Liver (tissue), 9 donors: ENCODE results near the gene HSPA9. TPM values are rescaled to one million over a fixed set of nuclear protein-coding genes. Genes with fewer than 3 reads are reported as not detected.

ENCODE experiments used
- DNase-seq: peaks from one replicate; pipeline ENCODE4 v3.0.0-alpha.2; 2017; ENCODE audit warnings: low spot score
- H3K27ac ChIP-seq, 2 donors: one replicate each; pipeline ENCODE4 v1.7.0; 2013; ENCODE audit warnings: inconsistent platforms in 2 of 2, low read length in 2 of 2, control low read depth in 1 of 2, low read depth in 1 of 2, mild to moderate bottlenecking in 1 of 2
- H3K27me3 ChIP-seq, 4 donors: one replicate each; pipeline versions ENCODE4 v1.6.1 to v1.7.0; 2013; ENCODE audit warnings: low read length in 3 of 4, inconsistent platforms in 1 of 4, mild to moderate bottlenecking in 1 of 4, moderate library complexity in 1 of 4; ENCODE audit not compliant: control insufficient read depth in 4 of 4, insufficient read depth in 4 of 4
- H3K36me3 ChIP-seq, 4 donors: one replicate each; pipeline versions ENCODE4 v1.6.1 to v1.7.0; 2013; ENCODE audit warnings: low read length in 3 of 4, mild to moderate bottlenecking in 3 of 4, low read depth in 1 of 4, moderate library complexity in 1 of 4; ENCODE audit not compliant: control insufficient read depth in 4 of 4, insufficient read depth in 3 of 4
- H3K4me1 ChIP-seq, 4 donors: one replicate each; pipeline versions ENCODE4 v1.6.1 to v1.7.0; 2013; ENCODE audit warnings: low read length in 3 of 4, mild to moderate bottlenecking in 3 of 4, moderate library complexity in 1 of 4; ENCODE audit not compliant: control insufficient read depth in 4 of 4, insufficient read depth in 4 of 4
- H3K4me3 ChIP-seq, 3 donors: one replicate each; pipeline versions ENCODE4 v1.6.1 to v1.7.0; 2013; ENCODE audit warnings: low read length in 3 of 3, control low read depth in 1 of 3, low read depth in 1 of 3, mild to moderate bottlenecking in 1 of 3
- H3K9ac ChIP-seq, 2 donors: one replicate each; pipeline ENCODE4 v1.7.0; 2013; ENCODE audit warnings: low read length in 2 of 2, mild to moderate bottlenecking in 2 of 2, moderate library complexity in 2 of 2, control low read depth in 1 of 2, low read depth in 1 of 2
- H3K9me3 ChIP-seq, 4 donors: one replicate each; pipeline versions ENCODE4 v1.6.1 to v1.7.0; 2013; ENCODE audit warnings: low read length in 3 of 4; ENCODE audit not compliant: control insufficient read depth in 4 of 4
- ATF3 ChIP-seq: IDR thresholded peaks from 2 replicates; pipeline ENCODE4 v1.6.1; 2016; ENCODE audit warnings: antibody characterized with exemption
- CTCF ChIP-seq: fragments of 150-350 bp; IDR thresholded peaks from 2 replicates; pipeline ENCODE4 v1.5.1; 2017; ENCODE audit warnings: improper control_type of control experiment, low read depth, low read length; ENCODE audit not compliant: missing input control
- EGR1 ChIP-seq, 2 donors: IDR thresholded peaks; 2 replicates each; pipeline ENCODE4 v1.6.1; 2016 to 2018; ENCODE audit warnings: antibody characterized with exemption in 2 of 2, low read depth in 2 of 2
- FOXA2 ChIP-seq: IDR thresholded peaks from 2 replicates; pipeline ENCODE4 v1.6.1; 2016; ENCODE audit warnings: antibody characterized with exemption
- GABPA ChIP-seq, 2 donors: IDR thresholded peaks in 1 of 2; conservative IDR thresholded peaks in 1 of 2; 2 replicates each; pipeline ENCODE4 v1.6.1; 2016; ENCODE audit warnings: antibody characterized with exemption in 2 of 2, mild to moderate bottlenecking in 1 of 2, moderate library complexity in 1 of 2
- HNF4A ChIP-seq, 2 donors: conservative IDR thresholded peaks; 2 replicates each; pipeline ENCODE4 v1.6.1; 2016; ENCODE audit warnings: antibody characterized with exemption in 2 of 2, mild to moderate bottlenecking in 2 of 2
- HNF4G ChIP-seq: IDR thresholded peaks from 2 replicates; pipeline ENCODE4 v1.6.1; 2016; ENCODE audit warnings: antibody characterized with exemption
- JUND ChIP-seq, 2 donors: IDR thresholded peaks; 2 replicates each; pipeline ENCODE4 v1.6.1; 2016; ENCODE audit warnings: antibody characterized with exemption in 2 of 2
- MAX ChIP-seq: IDR thresholded peaks from 2 replicates; pipeline ENCODE4 v1.6.1; 2016; ENCODE audit warnings: antibody characterized with exemption
- RAD21 ChIP-seq, 2 donors: IDR thresholded peaks; 2 replicates each; pipeline ENCODE4 v1.6.1; 2016; ENCODE audit warnings: antibody characterized with exemption in 2 of 2, mild to moderate bottlenecking in 2 of 2
- REST ChIP-seq: IDR thresholded peaks from 2 replicates; pipeline ENCODE4 v1.6.1; 2016; ENCODE audit warnings: antibody characterized with exemption, mild to moderate bottlenecking
- SP1 ChIP-seq: IDR thresholded peaks from 2 replicates; pipeline ENCODE4 v1.6.1; 2018; ENCODE audit warnings: antibody characterized with exemption, mild to moderate bottlenecking
- YY1 ChIP-seq: IDR thresholded peaks from 2 replicates; pipeline ENCODE4 v1.6.1; 2016; ENCODE audit warnings: antibody characterized with exemption, mild to moderate bottlenecking
- WGBS: extraction: QIAGEN DNeasy Blood & Tissue Kit; methylation state at CpG from one replicate; pipeline ENCODE4 v1.1.7; 2013; 5-methylcytosine and 5-hydroxymethylcytosine counted together
- polyA plus RNA-seq, 2 donors: library from polyadenylated mRNA; stranded (reverse) in 1 of 2; unstranded in 1 of 2; fragments of 200-250 nt in 1 of 2; fragments of >200 nt in 1 of 2; fragmentation: Nextera tagmentation in 1 of 2; extraction: Ambion mirVana in 1 of 2; gene quantifications; one replicate each; pipeline versions ENCODE4 v1.2.1 to v1.2.3, GENCODE V29; 2013 to 2015
- total RNA-seq, 2 donors: library from RNA; depleted of rRNA; stranded (reverse); fragments of >200 nt; gene quantifications; one replicate each; pipeline ENCODE4 v1.2.3, GENCODE V29; 2014
- donor health status: healthy.
- donor health status: healthy.
- donor health status: healthy.
- donor health status: healthy.
- donor health status: healthy.

HSPA9 gene
- total and polyA plus RNA-seq, 4 donors, result 221 to 378 (median 238) TPM

- TF ChIP-seq HNF4G, result no peak
- no peak for TF ChIP-seq RAD21 (IDR thresholded peaks at IDR 0.05)
- no peak for TF ChIP-seq MAX
- TF ChIP-seq HNF4A (conservative IDR thresholded peaks at IDR 0.05), result no peak
- TF ChIP-seq GABPA (IDR thresholded peaks at IDR 0.05 in 1 of 2, conservative IDR thresholded peaks at IDR 0.05 in 1 of 2), result no peak
- no peak for TF ChIP-seq REST
- no peak for TF ChIP-seq SP1
- no peak for TF ChIP-seq CTCF
- TF ChIP-seq YY1, result no peak
- TF ChIP-seq ATF3, result no peak
- Histone ChIP-seq H3K27me3 (no peaks in the 10 kb centered on the region), H3K4me3 (peak overlapping the region in 1 of 3 donors; percentile 38), H3K9ac (no peak overlapping the region), H3K36me3 (no peaks in the 10 kb centered on the region), H3K9me3 (no peaks in the 10 kb centered on the region), H3K27ac (no peak overlapping the region), H3K4me1 (peaks cover 0 to 14% (median 6%) of the 10 kb centered on the region in 4 donors)
- peak; percentile 45 for DNase-seq
- 22% methylated on average over 16 of the region's 16 CpGs for WGBS
These were observed 35.9 kb upstream of the HSPA9 start for GRCh38 chr5:138610918-138611677.

- TF ChIP-seq FOXA2, result no peak
- no peak for TF ChIP-seq HNF4A (conservative IDR thresholded peaks at IDR 0.05)
- TF ChIP-seq JUND (IDR thresholded peaks at IDR 0.05), result no peak
- TF ChIP-seq SP1, result no peak
- TF ChIP-seq GABPA (IDR thresholded peaks at IDR 0.05 in 1 of 2, conservative IDR thresholded peaks at IDR 0.05 in 1 of 2), result no peak
- no peak for TF ChIP-seq ATF3
- no peak for TF ChIP-seq REST
- TF ChIP-seq EGR1 (IDR thresholded peaks at IDR 0.05; ENCODE audit: low read depth in 2 of 2), result no peak
- no peaks in the 10 kb centered on the region for H3K9me3 ChIP-seq
- WGBS, result 51% methylated on average over 10 of the region's 10 CpGs
- no peak overlapping the region for H3K9ac ChIP-seq
- no peak for DNase-seq
- no peak overlapping the region for H3K27ac ChIP-seq
- H3K36me3 ChIP-seq, result no peaks in the 10 kb centered on the region
- H3K4me3 ChIP-seq, result no peak overlapping the region
- H3K4me1 ChIP-seq, result peaks cover 0 to 14% (median 6%) of the 10 kb centered on the region in 4 donors
- H3K27me3 ChIP-seq, result no peaks in the 10 kb centered on the region
These were observed 35.3 kb upstream of the HSPA9 start for GRCh38 chr5:138610415-138610917.
